Heart right ventricle (tissue), 16 donors: ENCODE measurements around the gene CDC42EP3. TPM values are rescaled to one million over a fixed set of nuclear protein-coding genes. Genes with fewer than 3 reads are reported as not detected.

ENCODE experiments used
- ATAC-seq, 8 donors: fragments of 200-7000 bp; cut with Tn5 transposase; one replicate each; pipeline ENCODE4 v1.9.1; 2020; ENCODE audit warnings: mild to moderate bottlenecking in 8 of 8, moderate library complexity in 8 of 8, moderate number of reproducible peaks in 1 of 8
- DNase-seq, 2 donors: peaks; one replicate each; pipeline ENCODE4 v3.0.0-alpha.2; 2020
- H3K27ac ChIP-seq, 10 donors: fragments of 200-600 bp; sonication (generic) in 2 of 10; one replicate each; pipeline versions ENCODE4 v1.5.0 to v1.8.0; 2020 to 2022; ENCODE audit warnings: mild to moderate bottlenecking in 3 of 10
- H3K27me3 ChIP-seq, 7 donors: fragments of 200-600 bp; one replicate each; pipeline ENCODE4 v1.8.0; 2021 to 2022; ENCODE audit warnings: mild to moderate bottlenecking in 2 of 7
- H3K36me3 ChIP-seq, 9 donors: fragments of 200-600 bp; sonication (generic) in 1 of 9; one replicate each; pipeline versions ENCODE4 v1.5.0 to v1.8.0; 2020 to 2022; ENCODE audit warnings: mild to moderate bottlenecking in 2 of 9
- H3K4me1 ChIP-seq, 9 donors: fragments of 200-600 bp; sonication (generic) in 1 of 9; one replicate each; pipeline versions ENCODE4 v1.5.0 to v1.8.0; 2020 to 2022; ENCODE audit warnings: mild to moderate bottlenecking in 4 of 9
- H3K4me3 ChIP-seq, 10 donors: fragments of 200-600 bp; sonication (generic) in 2 of 10; one replicate each; pipeline versions ENCODE4 v1.5.0 to v1.8.0; 2020 to 2022; ENCODE audit warnings: mild to moderate bottlenecking in 7 of 10, moderate library complexity in 2 of 10
- H3K9me3 ChIP-seq, 11 donors: fragments of 200-600 bp in 10 of 11; sonication (generic) in 2 of 11; one replicate each; pipeline versions ENCODE4 v1.5.0 to v1.8.0; 2013 to 2022; ENCODE audit warnings: mild to moderate bottlenecking in 2 of 11, control low read depth in 1 of 11, moderate library complexity in 1 of 11
- CTCF ChIP-seq, 9 donors: fragments of 200-600 bp; sonication (generic) in 2 of 9; IDR thresholded peaks; one replicate each; pipeline versions ENCODE4 v1.5.0 to v1.8.0; 2021 to 2022; ENCODE audit warnings: antibody characterized with exemption in 9 of 9, mild to moderate bottlenecking in 5 of 9, moderate library complexity in 1 of 9
- WGBS, 2 donors: extraction: QIAGEN DNeasy Blood & Tissue Kit; methylation state at CpG; one replicate each; pipeline ENCODE4 v1.1.7; 2013; ENCODE audit warnings: inconsistent platforms in 1 of 2; 5-methylcytosine and 5-hydroxymethylcytosine counted together
- intact Hi-C, 10 donors: fragments of 100-400 bp; cut with DNase I; formaldehyde crosslinking; loops; one replicate each; pipeline versions ENCODE4 v1.11.1 to v1.14.2; 2022
- polyA plus RNA-seq, 2 donors: library from polyadenylated mRNA; stranded (reverse); fragments of 200-250 nt; gene quantifications; one replicate each; pipeline ENCODE4 v1.2.3, GENCODE V29; 2013
- total RNA-seq, 10 donors: library from RNA; stranded (reverse); fragmentation: NEBNext Ultra II Directional in 3 of 10; extraction: Animal tissue kit (Norgen Biotek cat#: 25700) in 3 of 10; gene quantifications; one replicate each; pipeline versions ENCODE4 v1.2.1 to v1.2.4, GENCODE V29; 2021 to 2023
- donor health status: Arrhythmogenic right ventricular cardiomyopathy.
- donor health status: ischemic (EF 13 %, LVEDD 7.1; RV severe dilation, severe dysfunction).
- donor health status: healthy with polysubstance abuse.
- donor health status: DM: no; HTN: yes; CAD: no.
- donor health status: DM: no; HTN: no; CAD: no.
- donor health status: ischemic (EF 25% LVEDD 6.9; RV normal size, moderate dysfunction).
- donor health status: ischemic (EF 25% LVEDD 5.7; RV mildly dilated, moderate dysfunction).
- donor health status: healthy.
- donor health status: DM: yes; HTN: yes; CAD: no.
- donor health status: Ischemic cardiomyopathy.
- donor health status: ischemic (EF 35%, LVEDD 5.7; RV mildly dilated, moderate dysfunction).
- donor health status: nonischemic (EF 11% LVEDD 7.7; RV severe dilation, severe dysfunction).
- donor health status: DM: yes; HTN: yes; CAD: no.
- donor health status: PGD.
- donor health status: ischemic (EF 29% LVEDD 5.4; RV normal size, mild dysfunction).
- donor health status: nonischemic (EF 23%, LVEDD 6.1; RV moderate dilation, normal function).

Gene CDC42EP3
- total and polyA plus RNA-seq, 12 donors = 28.4 to 188 (median 120) TPM

GRCh38 chr2:37705191-37705590, 33.7 kb upstream of the CDC42EP3 start:
- H3K9me3 ChIP-seq = peaks cover 0 to 8% (median 0%) of the 10 kb centered on the region in 11 donors
- intact Hi-C loops = no loop called here
- H3K36me3 ChIP-seq = no peaks in the 10 kb centered on the region
- ATAC-seq (no peak), DNase-seq (no peak)
- H3K4me3 ChIP-seq = no peak overlapping the region
- no peak for TF ChIP-seq CTCF (IDR thresholded peaks at IDR 0.05)
- no peaks in the 10 kb centered on the region for H3K27me3 ChIP-seq
- H3K27ac ChIP-seq = no peak overlapping the region
- 89 to 90% methylated on average over 2 of the region's 2 CpGs for whole genome bisulfite sequencing, 2 donors
- peaks cover 0 to 21% (median 0%) of the 10 kb centered on the region in 9 donors for H3K4me1 ChIP-seq

DNA sequence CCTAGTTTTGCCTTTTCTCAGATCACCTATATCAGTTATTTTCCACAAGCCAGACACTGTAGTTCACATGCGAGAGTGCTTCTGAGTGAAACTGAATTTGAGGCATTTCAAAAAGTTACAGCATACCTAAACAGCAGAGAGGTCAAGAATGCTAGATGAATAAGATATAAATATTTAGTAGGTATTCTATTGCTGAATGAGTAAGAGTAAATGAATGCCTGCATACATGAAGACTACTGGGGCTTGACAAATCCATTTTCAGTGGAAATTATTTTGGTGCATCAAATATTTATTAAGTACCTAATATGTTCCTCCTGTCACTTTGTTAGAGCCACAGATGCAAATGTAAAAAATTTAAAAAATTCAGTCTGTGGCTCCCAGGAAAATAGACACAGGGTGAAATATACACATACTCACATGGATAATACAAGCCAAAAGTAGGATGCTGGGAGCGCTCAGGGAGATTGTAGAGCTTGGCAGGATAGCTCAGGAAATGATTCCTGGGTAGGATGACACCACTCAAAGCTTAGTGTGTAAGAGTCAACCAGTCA, 27.6 kb upstream of the CDC42EP3 start:
- H3K4me3 ChIP-seq = no peak overlapping the region
- DNase-seq = no peak
- intact Hi-C loops = no loop called here
- ATAC-seq = peak in 1 of 8 donors; percentile 42
- H3K27me3 ChIP-seq = no peaks in the 10 kb centered on the region
- no peak for TF ChIP-seq CTCF (IDR thresholded peaks at IDR 0.05)
- H3K27ac ChIP-seq = no peak overlapping the region
- WGBS, 2 donors = 90 to 92% methylated on average over 2 of the region's 2 CpGs
- H3K9me3 ChIP-seq = peaks cover 0 to 8% (median 0%) of the 10 kb centered on the region in 11 donors
- H3K36me3 ChIP-seq = no peaks in the 10 kb centered on the region
- H3K4me1 ChIP-seq = no peaks in the 10 kb centered on the region

DNA sequence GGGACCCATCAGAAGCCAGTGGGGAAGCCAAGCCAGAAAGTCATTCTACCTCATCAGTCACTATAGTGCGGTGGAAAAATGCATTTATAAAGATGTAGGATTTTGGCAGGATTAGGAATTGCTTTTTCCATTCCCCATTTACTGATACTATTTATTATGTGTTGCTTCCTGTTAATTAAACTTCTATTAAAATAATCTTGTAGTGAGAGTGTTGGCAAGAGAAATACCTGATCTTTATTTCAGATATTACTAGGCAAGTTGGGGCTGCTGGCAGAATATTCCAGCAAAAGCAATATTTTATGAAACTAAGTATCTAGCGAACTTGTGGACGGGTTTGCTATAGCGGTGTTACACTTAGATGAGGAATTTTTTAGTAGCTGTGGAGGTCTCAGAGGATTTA, 23.9 kb upstream of the CDC42EP3 start:
- WGBS, 2 donors = 58 to 72% methylated on average over 4 of the region's 4 CpGs
- Histone ChIP-seq H3K4me3 (no peak overlapping the region), H3K27ac (no peak overlapping the region), H3K4me1 (no peaks in the 10 kb centered on the region), H3K36me3 (no peaks in the 10 kb centered on the region), H3K27me3 (no peaks in the 10 kb centered on the region), H3K9me3 (no peaks in the 10 kb centered on the region)
- no peak for TF ChIP-seq CTCF (IDR thresholded peaks at IDR 0.05)
- no peak for DNase-seq
- no peak for ATAC-seq
- intact Hi-C loops = no loop called here

- ATAC-seq (no peak), DNase-seq (no peak)
- Histone ChIP-seq H3K4me1 (peaks cover 0 to 17% (median 5%) of the 10 kb centered on the region in 9 donors), H3K27ac (no peak overlapping the region), H3K9me3 (no peaks in the 10 kb centered on the region), H3K27me3 (no peaks in the 10 kb centered on the region), H3K4me3 (no peak overlapping the region), H3K36me3 (no peaks in the 10 kb centered on the region)
- intact Hi-C loops = no loop called here
- no peak for TF ChIP-seq CTCF (IDR thresholded peaks at IDR 0.05)
These were observed 21.3 kb upstream of the CDC42EP3 start for GRCh38 chr2:37692711-37693110.
